ENCODE measurements around the gene CCL26. TPM values are rescaled to one million over a fixed set of nuclear protein-coding genes. Genes with fewer than 3 reads are reported as not detected.

CCL26 gene, protein sequence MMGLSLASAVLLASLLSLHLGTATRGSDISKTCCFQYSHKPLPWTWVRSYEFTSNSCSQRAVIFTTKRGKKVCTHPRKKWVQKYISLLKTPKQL
- total RNA-seq (2012; rRNA removed) (not detected in 2 replicates), polyA plus RNA-seq (2012; rRNA removed) (not detected in 2 replicates), Bru-seq, nascent RNA (percentile 5 among the genes with signal in this experiment), BruChase-seq, experiment 1, labeled RNA remaining after a 6-hour chase (percentile 4 among the genes with signal in this experiment), BruChase-seq, experiment 2, labeled RNA remaining after a 2-hour chase (percentile 7 among the genes with signal in this experiment)
- polyA plus RNA-seq (2012; cell fraction: cytosol; rRNA removed) = 0.28 TPM in 1 of 2 replicates, not detected in the other
- polyA plus RNA-seq (2012; cell fraction: nucleus; rRNA removed; ENCODE audit: low replicate concordance) = 0.34 TPM in 1 of 2 replicates, not detected in the other
- long read RNA-seq = 0 reads

DNA sequence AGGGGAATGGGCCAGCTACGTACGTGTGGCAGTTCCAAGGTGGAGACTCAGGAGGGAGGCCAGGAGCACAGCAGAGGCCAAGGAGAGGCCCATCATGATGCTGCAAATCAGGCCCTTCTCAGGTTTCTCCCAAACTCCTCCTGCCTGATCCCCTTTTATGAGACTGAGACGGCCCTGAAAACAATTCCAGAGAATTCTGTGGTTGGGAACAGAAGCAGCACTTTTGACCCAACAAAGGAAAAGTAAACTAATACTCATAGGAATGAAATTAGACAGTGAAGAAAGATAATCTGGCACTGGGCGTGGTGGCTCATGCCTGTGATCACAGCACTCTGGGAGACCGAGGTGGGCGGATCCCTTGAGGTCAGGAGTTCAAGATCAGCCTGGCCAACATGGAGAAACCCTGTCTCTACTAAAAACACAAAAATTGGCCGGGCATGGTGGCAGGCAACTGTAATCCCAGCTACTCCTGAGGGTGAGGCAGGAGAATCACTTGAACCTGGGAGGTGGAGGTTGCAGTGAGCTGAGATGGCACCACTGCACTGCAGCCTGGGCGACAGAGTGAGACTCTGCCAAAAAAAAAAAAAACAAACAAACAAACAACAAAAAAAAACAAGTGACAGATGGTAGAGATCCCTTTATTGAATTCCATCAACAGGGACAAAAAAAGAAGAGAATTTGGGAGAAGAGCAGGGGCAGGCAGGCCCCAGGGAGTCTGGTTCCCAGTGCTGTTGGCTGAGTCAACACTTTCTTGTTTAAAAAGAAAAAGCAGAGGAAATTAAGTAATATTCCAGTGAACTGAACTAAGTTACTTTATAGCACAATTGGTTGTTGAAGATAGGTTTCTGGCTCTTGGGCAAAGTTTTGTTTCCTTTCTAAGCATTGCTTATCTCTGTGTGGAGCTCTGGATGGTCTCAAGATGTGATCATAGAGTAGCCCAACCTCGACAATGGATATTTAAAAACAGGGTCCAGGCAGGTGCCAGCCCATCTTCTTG lies at the start of gene CCL26:
Gene CCL26, minus strand, starts transcription at position 131 of the 997 bp plus-strand sequence. Its CDS starts 35 bp downstream, at position 96.
- TF ChIP-seq NFE2L2 (IDR thresholded peaks at IDR 0.05; ENCODE audit: low read depth, low read length) = peak; percentile 38; the same call in 1 of the 2 replicates
- no peak for TF ChIP-seq SMC3 (IDR thresholded peaks at IDR 0.05; ENCODE audit: low read depth, low read length)
- peak; percentile 49 for TF ChIP-seq MAFK (IDR thresholded peaks at IDR 0.05; ENCODE audit: low read depth, low read length)
- no peak within 1 kb of the TSS for H4K5ac ChIP-seq (ENCODE audit: low read depth, low read length)
- H3K9me3 ChIP-seq (ENCODE audit: control insufficient read depth, insufficient read depth, low read length) = no peaks in the 10 kb centered on the region
- H2BK15ac ChIP-seq (ENCODE audit: low read depth, low read length) = no peak within 1 kb of the TSS; the same call in 2 of the 3 replicates
- H3K14ac ChIP-seq (replicated peaks; ENCODE audit: low read depth, low read length) = no peak within 1 kb of the TSS
- BruUV-seq (replicated peaks) = no TSS peak
- H4K20me1 ChIP-seq (ENCODE audit: insufficient read depth, low read length) = no peaks in the 10 kb centered on the region
- 40% methylated on average over 2 of the region's 9 CpGs; no CpG with 5 or more reads in 1 of the 2 experiments for WGBS, 2 experiments (ENCODE audit: extremely low coverage in 2 of 2, insufficient read length in 1 of 2)
- ChIA-PET CTCF (no interaction called here), POLR2A (ENCODE audit: unreplicated experiment) (no interaction called here)
- H4K91ac ChIP-seq (ENCODE audit: insufficient read depth, low read depth, low read length) = peak within 1 kb of the TSS; percentile 29; the same call in 1 of the 2 replicates
- H3K27me3 ChIP-seq (ENCODE audit: control insufficient read depth, insufficient read depth, low read length) = peaks cover 7% of the 10 kb centered on the region
- dilution Hi-C loops (cut with HindIII; ENCODE audit: low sequenced_read_pairs, unreplicated experiment) (no loop called here), intact Hi-C loops (cut with micrococcal nuclease) (loop anchor here (1.0 kb wide), 1 partner anchor 89 kb away; no protein-coding TSS in a partner anchor), in situ Hi-C loops (cut with MboI; ENCODE audit: low sequenced_read_pairs) (no loop called here)
- H2AK5ac ChIP-seq (ENCODE audit: low read depth, low read length) = peak within 1 kb of the TSS; percentile 23; the same call in 1 of the 2 replicates
- no peak within 1 kb of the TSS for H3K9ac ChIP-seq (ENCODE audit: low read depth, low read length)
- no peak within 1 kb of the TSS; the same call in 1 of the 2 replicates for H2BK20ac ChIP-seq (ENCODE audit: low read depth, low read length)
- H3K4ac ChIP-seq (ENCODE audit: low read depth, low read length) = no peak within 1 kb of the TSS
- no peak within 1 kb of the TSS for H2BK5ac ChIP-seq (ENCODE audit: low read depth, low read length, poor library complexity, severe bottlenecking)
- H3K27ac ChIP-seq (ENCODE audit: insufficient read depth, low read length) = no peak within 1 kb of the TSS
- ATAC-seq (ENCODE audit: low read depth) (peak; percentile 73), DNase-seq (peak; percentile 79)
- no peak within 1 kb of the TSS for H3K23ac ChIP-seq (ENCODE audit: low read depth, low read length)
- no peak within 1 kb of the TSS for H3K4me3 ChIP-seq (ENCODE audit: insufficient read depth, low read depth, low read length)
- H2BK120ac ChIP-seq (ENCODE audit: low read depth, low read length) = no peak within 1 kb of the TSS
- peak within 1 kb of the TSS; percentile 40 for H2AFZ ChIP-seq (replicated peaks; ENCODE audit: low read length, poor library complexity)
- H3K56ac ChIP-seq (ENCODE audit: extremely low read depth, insufficient read depth, low read length) = no peak within 1 kb of the TSS
- H3K9me1 ChIP-seq (ENCODE audit: insufficient read depth, low read length) = no peaks in the 10 kb centered on the region
- H3K4me1 ChIP-seq (ENCODE audit: control insufficient read depth, insufficient read depth, low read length) = peaks cover 3% of the 10 kb centered on the region; the same call in 1 of the 2 replicates
- H3K18ac ChIP-seq (ENCODE audit: low read depth, low read length) = no peak within 1 kb of the TSS
- no peaks in the 10 kb centered on the region for H3K36me3 ChIP-seq (ENCODE audit: control insufficient read depth, insufficient read depth, low read length)
- no peak within 1 kb of the TSS for H3K4me2 ChIP-seq (ENCODE audit: low read depth, low read length)
- H3K79me1 ChIP-seq (ENCODE audit: low read depth in 1 of 2, low read length in 2 of 2) = no peaks in the 10 kb centered on the region
- no peak within 1 kb of the TSS for H4K8ac ChIP-seq (ENCODE audit: low read depth in 2 of 2, low read length in 2 of 2)
- H2AK9ac ChIP-seq (replicated peaks; ENCODE audit: low read depth, low read length, poor library complexity) = peak within 1 kb of the TSS; percentile 0
